PFSK-1 (cell line): ENCODE results near the gene USP19.

ENCODE experiments used
- POLR2AphosphoS5 ChIP-seq: IDR thresholded peaks from 2 replicates; pipeline ENCODE4 v1.6.1; 2012; ENCODE audit warnings: low read depth, mild to moderate bottlenecking, control low read depth, low read length, moderate library complexity
- TAF1 ChIP-seq: IDR thresholded peaks from 2 replicates; pipeline ENCODE4 v1.6.1; 2012; ENCODE audit warnings: low read length, control low read depth, borderline replicate concordance; ENCODE audit not compliant: insufficient read depth
- TF ChIP-seq, protein P1 (sequence below), 2 experiments: IDR thresholded peaks; 2 replicates each; pipeline versions ENCODE4 v1.6.1 to v1.8.0; 2011 to 2012; ENCODE audit warnings: low read depth in 2 of 2, low read length in 2 of 2, control low read depth in 1 of 2, inconsistent platforms in 1 of 2, mild to moderate bottlenecking in 1 of 2, moderate library complexity in 1 of 2; ENCODE audit not compliant: insufficient read depth in 1 of 2

DNA sequence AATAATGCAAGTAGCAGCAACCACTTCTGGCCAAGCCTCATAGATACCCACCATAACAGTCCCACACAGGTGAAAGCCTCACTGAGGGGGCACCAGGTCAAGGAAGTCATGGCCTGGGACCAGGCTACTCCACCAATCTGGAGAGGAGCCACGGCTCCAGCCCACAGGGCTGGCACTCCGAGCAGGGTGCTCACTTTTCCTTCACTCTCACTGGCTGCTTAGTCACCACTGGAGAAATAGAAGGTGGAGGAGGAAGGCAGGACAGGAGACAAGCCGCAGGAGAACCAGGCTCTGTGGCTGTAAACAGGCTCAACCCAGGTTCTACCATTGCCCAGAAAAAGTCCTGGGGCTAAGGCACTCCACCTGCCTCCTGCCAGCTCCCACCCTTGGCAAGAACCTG lies 1.2 kb downstream of the USP19 start:
- TF ChIP-seq POLR2AphosphoS5 (no peak), TAF1 (no peak)
- TF ChIP-seq, protein P1, sequence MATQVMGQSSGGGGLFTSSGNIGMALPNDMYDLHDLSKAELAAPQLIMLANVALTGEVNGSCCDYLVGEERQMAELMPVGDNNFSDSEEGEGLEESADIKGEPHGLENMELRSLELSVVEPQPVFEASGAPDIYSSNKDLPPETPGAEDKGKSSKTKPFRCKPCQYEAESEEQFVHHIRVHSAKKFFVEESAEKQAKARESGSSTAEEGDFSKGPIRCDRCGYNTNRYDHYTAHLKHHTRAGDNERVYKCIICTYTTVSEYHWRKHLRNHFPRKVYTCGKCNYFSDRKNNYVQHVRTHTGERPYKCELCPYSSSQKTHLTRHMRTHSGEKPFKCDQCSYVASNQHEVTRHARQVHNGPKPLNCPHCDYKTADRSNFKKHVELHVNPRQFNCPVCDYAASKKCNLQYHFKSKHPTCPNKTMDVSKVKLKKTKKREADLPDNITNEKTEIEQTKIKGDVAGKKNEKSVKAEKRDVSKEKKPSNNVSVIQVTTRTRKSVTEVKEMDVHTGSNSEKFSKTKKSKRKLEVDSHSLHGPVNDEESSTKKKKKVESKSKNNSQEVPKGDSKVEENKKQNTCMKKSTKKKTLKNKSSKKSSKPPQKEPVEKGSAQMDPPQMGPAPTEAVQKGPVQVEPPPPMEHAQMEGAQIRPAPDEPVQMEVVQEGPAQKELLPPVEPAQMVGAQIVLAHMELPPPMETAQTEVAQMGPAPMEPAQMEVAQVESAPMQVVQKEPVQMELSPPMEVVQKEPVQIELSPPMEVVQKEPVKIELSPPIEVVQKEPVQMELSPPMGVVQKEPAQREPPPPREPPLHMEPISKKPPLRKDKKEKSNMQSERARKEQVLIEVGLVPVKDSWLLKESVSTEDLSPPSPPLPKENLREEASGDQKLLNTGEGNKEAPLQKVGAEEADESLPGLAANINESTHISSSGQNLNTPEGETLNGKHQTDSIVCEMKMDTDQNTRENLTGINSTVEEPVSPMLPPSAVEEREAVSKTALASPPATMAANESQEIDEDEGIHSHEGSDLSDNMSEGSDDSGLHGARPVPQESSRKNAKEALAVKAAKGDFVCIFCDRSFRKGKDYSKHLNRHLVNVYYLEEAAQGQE (IDR thresholded peaks at IDR 0.05; ENCODE audit: insufficient read depth in 1 of 2, low read depth in 2 of 2, low read length in 2 of 2): no peak
